PFSK-1 (cell line): ENCODE data around the gene TMEM272.

Experiments used
- FOXP2 ChIP-seq: optimal IDR thresholded peaks from 2 replicates; pipeline ENCODE3; 2011; ENCODE audit warnings: borderline replicate concordance, control low read depth, inconsistent platforms; ENCODE audit not compliant: insufficient read depth; ENCODE audit errors: extremely low read length, extremely low read depth
- POLR2AphosphoS5 ChIP-seq: IDR thresholded peaks from 2 replicates; pipeline ENCODE4 v1.6.1; 2012; ENCODE audit warnings: low read depth, mild to moderate bottlenecking, control low read depth, low read length, moderate library complexity
- REST ChIP-seq, 2 experiments: IDR thresholded peaks; 2 replicates each; pipeline versions ENCODE4 v1.6.1 to v1.8.0; 2011 to 2012; ENCODE audit warnings: low read depth in 2 of 2, low read length in 2 of 2, control low read depth in 1 of 2, inconsistent platforms in 1 of 2, mild to moderate bottlenecking in 1 of 2, moderate library complexity in 1 of 2; ENCODE audit not compliant: insufficient read depth in 1 of 2
- SIN3A ChIP-seq: IDR thresholded peaks from 2 replicates; pipeline ENCODE4 v1.6.1; 2012; ENCODE audit warnings: mild to moderate bottlenecking, low read length, moderate library complexity, borderline replicate concordance; ENCODE audit not compliant: insufficient read depth
- TAF1 ChIP-seq: IDR thresholded peaks from 2 replicates; pipeline ENCODE4 v1.6.1; 2012; ENCODE audit warnings: low read length, control low read depth, borderline replicate concordance; ENCODE audit not compliant: insufficient read depth

The TMEM272 gene

GRCh38 chr13:51865838-51866237 lies 20.9 kb upstream of the TMEM272 start:
- TF ChIP-seq REST (IDR thresholded peaks at IDR 0.05; ENCODE audit: insufficient read depth in 1 of 2, low read depth in 2 of 2, low read length in 2 of 2), result no peak
- no peak for TF ChIP-seq FOXP2
- no peak for TF ChIP-seq POLR2AphosphoS5
- TF ChIP-seq SIN3A, result no peak
- TF ChIP-seq TAF1, result no peak

- no peak for TF ChIP-seq POLR2AphosphoS5
- no peak for TF ChIP-seq FOXP2
- no peak for TF ChIP-seq REST (IDR thresholded peaks at IDR 0.05; ENCODE audit: insufficient read depth in 1 of 2, low read depth in 2 of 2, low read length in 2 of 2)
- TF ChIP-seq SIN3A, result no peak
- no peak for TF ChIP-seq TAF1
These were observed 18.0 kb upstream of the TMEM272 start for GRCh38 chr13:51862957-51863356.

GRCh38 chr13:51861723-51862300 lies 16.8 kb upstream of the TMEM272 start, which contains the start of gene CCDC70:
TSS of gene CCDC70 (plus strand) at chr13:51861969. CDS start at chr13:51865412, 3,443 bp downstream.
- TF ChIP-seq POLR2AphosphoS5, result no peak
- TF ChIP-seq TAF1, result no peak

GRCh38 chr13:51858433-51859247 lies 13.7 kb upstream of the TMEM272 start:
- TF ChIP-seq TAF1 (no peak), SIN3A (no peak)

GRCh38 chr13:51856998-51857397 lies 12.0 kb upstream of the TMEM272 start:
- no peak for TF ChIP-seq REST (IDR thresholded peaks at IDR 0.05; ENCODE audit: insufficient read depth in 1 of 2, low read depth in 2 of 2, low read length in 2 of 2)
- TF ChIP-seq POLR2AphosphoS5, result no peak
- no peak for TF ChIP-seq FOXP2
- TF ChIP-seq SIN3A, result no peak
- no peak for TF ChIP-seq TAF1
